Measurements from ENCODE around the gene C14orf132. TPM values are rescaled to one million over a fixed set of nuclear protein-coding genes. Genes with fewer than 3 reads are reported as not detected.

Gene C14orf132
- total RNA-seq (10 to 100 TPM; 18.2 to 20.6 TPM), polyA plus RNA-seq (1 to 10 TPM; 1.2 to 1.3 TPM)

- Histone ChIP-seq H3K36me3 (ENCODE audit: insufficient read depth, low read length) (no peaks in the 10 kb centered on the region), H3K27me3 (ENCODE audit: insufficient read depth, low read length) (no peaks in the 10 kb centered on the region), H3K4me1 (ENCODE audit: insufficient read depth, low read length) (peaks cover 16% of the 10 kb centered on the region), H3K27ac (ENCODE audit: low read depth, low read length) (no peak within 1 kb of the TSS), H3K9me3 (ENCODE audit: control insufficient read depth in 1 of 2, low read length in 2 of 2) (no peaks in the 10 kb centered on the region), H3K4me3 (ENCODE audit: low read length in 2 of 2) (peak within 1 kb of the TSS in 1 of 2 donors; percentile 45)
- Mint-ChIP-seq H3K4me3 (peak within 1 kb of the TSS; percentile 75 to 88 (median 84)), H3K27ac (peak within 1 kb of the TSS in 3 of 7 donors; percentile 38 to 70 (median 55)), H3K27me3 (peaks cover 25 to 31% of the 10 kb centered on the region in 2 donors), H3K4me1 (peaks cover 9 to 33% (median 20%) of the 10 kb centered on the region in 4 donors), H3K36me3 (peaks cover 0 to 7% of the 10 kb centered on the region in 2 donors), H3K9me3 (no peaks in the 10 kb centered on the region)
- intact Hi-C loops (cut with micrococcal nuclease) = no loop called here
- ChIA-PET CTCF (ENCODE audit: partially characterized antibody) (interaction anchor here (1.4 kb wide), 1 partner anchor 13 kb away, joined by 3 read pairs; no protein-coding TSS in a partner anchor), POLR2A (ENCODE audit: partially characterized antibody) (interaction anchor here (0.9 to 2.2 kb wide), 2 partner anchors 12 to 88 kb away, joined by 3 to 17 read pairs; no protein-coding TSS in a partner anchor)
- DNase-seq = peak in 4 of 5 donors; percentile 20 to 34 (median 26)
Observed at GRCh38 chr14:96038920-96039632, at the start of gene C14orf132. C14orf132 (plus strand) TSS chr14:96039362; CDS start chr14:96039501, 139 bp downstream.

GRCh38 chr14:95993768-95994592 lies 45.2 kb upstream of the C14orf132 start:
- Mint-ChIP-seq H3K9me3 (peaks cover 5 to 31% (median 21%) of the 10 kb centered on the region in 8 donors), H3K27me3 (peaks cover 17 to 35% of the 10 kb centered on the region in 2 donors), H3K4me1 (no peaks in the 10 kb centered on the region), H3K36me3 (peaks cover 0 to 5% of the 10 kb centered on the region in 2 donors), H3K27ac (no peak overlapping the region), H3K4me3 (no peak overlapping the region)
- Histone ChIP-seq H3K9me3 (ENCODE audit: control insufficient read depth in 1 of 2, low read length in 2 of 2) (no peaks in the 10 kb centered on the region), H3K27ac (ENCODE audit: low read depth, low read length) (no peak overlapping the region), H3K36me3 (ENCODE audit: insufficient read depth, low read length) (no peaks in the 10 kb centered on the region), H3K4me3 (ENCODE audit: low read length in 2 of 2) (no peak overlapping the region), H3K4me1 (ENCODE audit: insufficient read depth, low read length) (no peaks in the 10 kb centered on the region), H3K27me3 (ENCODE audit: insufficient read depth, low read length) (peaks cover 8% of the 10 kb centered on the region)
- POLR2A ChIA-PET (ENCODE audit: partially characterized antibody) = interaction anchor here (0.6 kb wide), 1 partner anchor 15 kb away, joined by 3 read pairs; no protein-coding TSS in a partner anchor
- CTCF ChIA-PET (ENCODE audit: partially characterized antibody) = interaction anchor here (0.7 to 3.5 kb wide), 12 partner anchors 10 to 434 kb away, joined by 3 to 26 read pairs (median 4); no protein-coding TSS in a partner anchor
- intact Hi-C loops (cut with micrococcal nuclease) = loop anchor here (1.0 kb wide), 1 partner anchor 99 kb away; no protein-coding TSS in a partner anchor
- peak in 4 of 5 donors; percentile 24 to 37 (median 33) for DNase-seq

DNA sequence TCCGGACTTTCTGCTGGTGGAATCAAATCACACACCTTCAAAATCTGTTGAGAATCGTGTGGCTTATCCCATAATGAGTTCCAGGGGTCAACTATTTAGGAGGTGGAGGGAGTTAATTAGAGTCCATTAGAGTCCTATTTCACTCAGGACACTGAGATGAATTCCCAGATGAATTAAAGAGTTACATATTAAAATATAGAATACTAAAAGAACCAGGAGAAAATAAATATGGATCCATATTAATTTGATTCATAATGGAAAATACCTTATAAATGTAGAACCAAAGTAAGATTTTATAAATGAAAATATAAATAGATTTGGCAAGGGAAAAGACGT lies 44.6 kb upstream of the C14orf132 start:
- ChIA-PET POLR2A (ENCODE audit: partially characterized antibody) (no interaction called here), CTCF (ENCODE audit: partially characterized antibody) (interaction anchor here (0.7 to 3.5 kb wide), 12 partner anchors 9 to 435 kb away, joined by 3 to 26 read pairs (median 4); no protein-coding TSS in a partner anchor)
- no peak overlapping the region for H3K4me3 Mint-ChIP-seq
- intact Hi-C loops (cut with micrococcal nuclease) = loop anchor here (1.0 kb wide), 1 partner anchor 99 kb away; no protein-coding TSS in a partner anchor
- H3K9me3 Mint-ChIP-seq = peaks cover 5 to 30% (median 21%) of the 10 kb centered on the region in 8 donors
- no peaks in the 10 kb centered on the region for H3K4me1 Mint-ChIP-seq
- H3K4me1 ChIP-seq (ENCODE audit: insufficient read depth, low read length) = no peaks in the 10 kb centered on the region
- no peaks in the 10 kb centered on the region for H3K9me3 ChIP-seq (ENCODE audit: control insufficient read depth in 1 of 2, low read length in 2 of 2)
- no peak overlapping the region for H3K27ac ChIP-seq (ENCODE audit: low read depth, low read length)
- no peaks in the 10 kb centered on the region for H3K36me3 ChIP-seq (ENCODE audit: insufficient read depth, low read length)
- peaks cover 0 to 5% of the 10 kb centered on the region in 2 donors for H3K36me3 Mint-ChIP-seq
- no peak overlapping the region for H3K27ac Mint-ChIP-seq
- H3K4me3 ChIP-seq (ENCODE audit: low read length in 2 of 2) = no peak overlapping the region
- H3K27me3 ChIP-seq (ENCODE audit: insufficient read depth, low read length) = peaks cover 8% of the 10 kb centered on the region
- no peak for DNase-seq
- peaks cover 19 to 38% of the 10 kb centered on the region in 2 donors for H3K27me3 Mint-ChIP-seq

- POLR2A ChIA-PET (ENCODE audit: partially characterized antibody) = no interaction called here
- no peaks in the 10 kb centered on the region for H3K36me3 Mint-ChIP-seq
- peaks cover 14% of the 10 kb centered on the region for H3K27me3 ChIP-seq (ENCODE audit: insufficient read depth, low read length)
- DNase-seq = no peak
- no peak overlapping the region for H3K27ac Mint-ChIP-seq
- H3K4me1 Mint-ChIP-seq = no peaks in the 10 kb centered on the region
- H3K4me1 ChIP-seq (ENCODE audit: insufficient read depth, low read length) = no peaks in the 10 kb centered on the region
- intact Hi-C loops (cut with micrococcal nuclease) = loop anchor here (2.0 kb wide), 2 partner anchors 52 to 276 kb away; no protein-coding TSS in a partner anchor
- no peak overlapping the region for H3K27ac ChIP-seq (ENCODE audit: low read depth, low read length)
- no peaks in the 10 kb centered on the region for H3K36me3 ChIP-seq (ENCODE audit: insufficient read depth, low read length)
- CTCF ChIA-PET (ENCODE audit: partially characterized antibody) = interaction anchor here (1.2 to 1.6 kb wide), 2 partner anchors 31 to 439 kb away, joined by 3 read pairs; no protein-coding TSS in a partner anchor
- no peak overlapping the region for H3K4me3 Mint-ChIP-seq
- H3K27me3 Mint-ChIP-seq = peaks cover 32 to 52% of the 10 kb centered on the region in 2 donors
- H3K9me3 ChIP-seq (ENCODE audit: control insufficient read depth in 1 of 2, low read length in 2 of 2) = no peaks in the 10 kb centered on the region
- peaks cover 0 to 12% (median 5%) of the 10 kb centered on the region in 8 donors for H3K9me3 Mint-ChIP-seq
- H3K4me3 ChIP-seq (ENCODE audit: low read length in 2 of 2) = no peak overlapping the region
Observed at GRCh38 chr14:95998656-95999055, 40.5 kb upstream of the C14orf132 start.

DNA sequence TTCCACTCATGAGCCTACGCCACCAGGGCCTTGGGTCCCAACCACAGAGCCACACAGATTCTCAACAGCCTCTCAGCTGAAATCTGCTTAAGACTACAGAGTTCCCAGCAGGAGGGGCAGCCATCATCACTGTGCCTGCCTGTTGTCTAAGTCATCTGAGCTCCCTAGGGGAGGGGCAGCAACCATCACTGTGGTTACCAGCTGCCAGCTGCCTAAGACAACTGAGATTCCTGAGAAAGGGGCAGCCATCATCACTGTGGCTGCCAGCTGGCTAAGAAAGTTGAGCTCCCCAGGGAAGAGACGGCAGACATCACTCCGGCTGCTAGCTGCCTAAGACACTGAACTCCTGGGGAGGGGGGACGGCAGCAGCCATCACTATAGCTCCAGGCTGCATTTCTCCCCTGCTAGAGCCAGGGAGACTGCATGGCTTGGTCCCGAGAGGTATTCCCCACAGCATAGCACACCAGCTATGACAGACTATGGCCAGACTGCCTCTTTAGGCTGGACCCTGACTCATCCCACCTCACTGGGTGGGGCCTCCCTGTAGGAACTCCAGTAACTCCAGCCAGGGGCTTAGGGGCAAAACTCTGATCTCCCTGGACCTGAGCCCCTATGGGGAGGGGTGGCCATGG lies 37.2 kb upstream of the C14orf132 start:
- no peaks in the 10 kb centered on the region for H3K36me3 ChIP-seq (ENCODE audit: insufficient read depth, low read length)
- H3K9me3 Mint-ChIP-seq = peaks cover 4 to 21% (median 14%) of the 10 kb centered on the region in 8 donors
- H3K36me3 Mint-ChIP-seq = no peaks in the 10 kb centered on the region
- intact Hi-C loops (cut with micrococcal nuclease) = no loop called here
- no peak overlapping the region for H3K27ac ChIP-seq (ENCODE audit: low read depth, low read length)
- POLR2A ChIA-PET (ENCODE audit: partially characterized antibody) = no interaction called here
- CTCF ChIA-PET (ENCODE audit: partially characterized antibody) = interaction anchor here (0.9 to 1.2 kb wide), 3 partner anchors 10 to 46 kb away, joined by 3 read pairs; no protein-coding TSS in a partner anchor
- peaks cover 14% of the 10 kb centered on the region for H3K27me3 ChIP-seq (ENCODE audit: insufficient read depth, low read length)
- H3K4me3 Mint-ChIP-seq = no peak overlapping the region
- no peaks in the 10 kb centered on the region for H3K4me1 Mint-ChIP-seq
- H3K4me1 ChIP-seq (ENCODE audit: insufficient read depth, low read length) = no peaks in the 10 kb centered on the region
- no peaks in the 10 kb centered on the region for H3K9me3 ChIP-seq (ENCODE audit: control insufficient read depth in 1 of 2, low read length in 2 of 2)
- no peak for DNase-seq
- no peak overlapping the region for H3K4me3 ChIP-seq (ENCODE audit: low read length in 2 of 2)
- no peak overlapping the region for H3K27ac Mint-ChIP-seq
- H3K27me3 Mint-ChIP-seq = peaks cover 43 to 56% of the 10 kb centered on the region in 2 donors

DNA sequence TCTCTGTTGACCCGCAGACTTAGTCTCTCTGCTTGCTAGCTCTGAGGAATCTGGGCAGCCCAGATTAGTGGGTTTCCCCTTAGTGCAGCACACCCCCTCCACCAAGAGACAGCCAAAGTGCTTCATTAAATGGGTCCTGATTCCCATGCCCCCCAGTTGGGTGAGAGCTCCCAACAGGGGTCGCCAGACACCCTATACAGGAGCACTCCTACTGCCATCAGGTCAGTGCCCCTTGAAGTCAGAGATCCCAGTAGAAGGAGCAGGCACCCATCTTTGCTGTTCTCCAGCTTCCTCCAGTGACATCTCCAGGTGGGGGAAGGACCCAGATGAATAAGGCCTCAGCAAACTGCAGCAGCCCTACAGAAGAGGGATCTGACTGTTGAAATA lies 36.7 kb upstream of the C14orf132 start:
- H3K4me1 ChIP-seq (ENCODE audit: insufficient read depth, low read length) = no peaks in the 10 kb centered on the region
- ChIA-PET POLR2A (ENCODE audit: partially characterized antibody) (no interaction called here), CTCF (ENCODE audit: partially characterized antibody) (interaction anchor here (0.9 to 1.8 kb wide), 4 partner anchors 9 to 45 kb away, joined by 3 to 5 read pairs (median 3); no protein-coding TSS in a partner anchor)
- Mint-ChIP-seq H3K27me3 (peaks cover 43 to 51% of the 10 kb centered on the region in 2 donors), H3K4me1 (no peaks in the 10 kb centered on the region), H3K36me3 (no peaks in the 10 kb centered on the region), H3K9me3 (peaks cover 4 to 21% (median 14%) of the 10 kb centered on the region in 8 donors), H3K27ac (no peak overlapping the region), H3K4me3 (no peak overlapping the region)
- no peaks in the 10 kb centered on the region for H3K36me3 ChIP-seq (ENCODE audit: insufficient read depth, low read length)
- H3K4me3 ChIP-seq (ENCODE audit: low read length in 2 of 2) = no peak overlapping the region
- no peak for DNase-seq
- H3K27me3 ChIP-seq (ENCODE audit: insufficient read depth, low read length) = peaks cover 14% of the 10 kb centered on the region
- intact Hi-C loops (cut with micrococcal nuclease) = no loop called here
- no peaks in the 10 kb centered on the region for H3K9me3 ChIP-seq (ENCODE audit: control insufficient read depth in 1 of 2, low read length in 2 of 2)
- no peak overlapping the region for H3K27ac ChIP-seq (ENCODE audit: low read depth, low read length)

Measured in CD4-positive, alpha-beta memory T cell (primary cell).